Parathyroid adenoma (tissue), 2 donors: ENCODE data around the gene STRN4.

Experiments used
- H2AFZ ChIP-seq: fragments of 300-600 bp; sonication (generic); one replicate; pipeline ENCODE4 v1.7.0; 2017; ENCODE audit warnings: antibody characterized with exemption, mild to moderate bottlenecking
- H3K27ac ChIP-seq: fragments of 300-600 bp; sonication (generic); one replicate; pipeline ENCODE4 v1.7.0; 2017
- H3K27me3 ChIP-seq: fragments of 300-600 bp; sonication (generic); one replicate; pipeline ENCODE4 v1.7.0; 2017; ENCODE audit warnings: low read length; ENCODE audit not compliant: control insufficient read depth, insufficient read depth
- H3K36me3 ChIP-seq: fragments of 300-600 bp; sonication (generic); one replicate; pipeline ENCODE4 v1.7.0; 2017; ENCODE audit warnings: low read length; ENCODE audit not compliant: control insufficient read depth, insufficient read depth
- H3K4me1 ChIP-seq: fragments of 300-600 bp; sonication (generic); one replicate; pipeline ENCODE4 v1.7.0; 2017; ENCODE audit warnings: control low read depth
- H3K4me2 ChIP-seq: fragments of 300-600 bp; sonication (generic); one replicate; pipeline ENCODE4 v1.7.0; 2017; ENCODE audit warnings: low read length
- H3K4me3 ChIP-seq: fragments of 300-600 bp; sonication (generic); one replicate; pipeline ENCODE4 v1.7.0; 2017; ENCODE audit warnings: low read depth, low read length
- H3K79me2 ChIP-seq: fragments of 300-600 bp; sonication (generic); one replicate; pipeline ENCODE4 v1.7.0; 2017; ENCODE audit warnings: control low read depth
- H3K9ac ChIP-seq: fragments of 300-600 bp; sonication (generic); one replicate; pipeline ENCODE4 v1.7.0; 2017; ENCODE audit warnings: mild to moderate bottlenecking
- H3K9me3 ChIP-seq: fragments of 300-600 bp; sonication (generic); one replicate; pipeline ENCODE4 v1.7.0; 2017; ENCODE audit warnings: low read length; ENCODE audit not compliant: control insufficient read depth
- TF ChIP-seq, protein P1 (sequence below): fragments of 300-600 bp; sonication (generic); IDR thresholded peaks from one replicate; pipeline ENCODE4 v1.7.0; 2017; ENCODE audit warnings: antibody characterized with exemption, mild to moderate bottlenecking
- donor health status: primary hyperparathyroidism.

Gene STRN4

DNA sequence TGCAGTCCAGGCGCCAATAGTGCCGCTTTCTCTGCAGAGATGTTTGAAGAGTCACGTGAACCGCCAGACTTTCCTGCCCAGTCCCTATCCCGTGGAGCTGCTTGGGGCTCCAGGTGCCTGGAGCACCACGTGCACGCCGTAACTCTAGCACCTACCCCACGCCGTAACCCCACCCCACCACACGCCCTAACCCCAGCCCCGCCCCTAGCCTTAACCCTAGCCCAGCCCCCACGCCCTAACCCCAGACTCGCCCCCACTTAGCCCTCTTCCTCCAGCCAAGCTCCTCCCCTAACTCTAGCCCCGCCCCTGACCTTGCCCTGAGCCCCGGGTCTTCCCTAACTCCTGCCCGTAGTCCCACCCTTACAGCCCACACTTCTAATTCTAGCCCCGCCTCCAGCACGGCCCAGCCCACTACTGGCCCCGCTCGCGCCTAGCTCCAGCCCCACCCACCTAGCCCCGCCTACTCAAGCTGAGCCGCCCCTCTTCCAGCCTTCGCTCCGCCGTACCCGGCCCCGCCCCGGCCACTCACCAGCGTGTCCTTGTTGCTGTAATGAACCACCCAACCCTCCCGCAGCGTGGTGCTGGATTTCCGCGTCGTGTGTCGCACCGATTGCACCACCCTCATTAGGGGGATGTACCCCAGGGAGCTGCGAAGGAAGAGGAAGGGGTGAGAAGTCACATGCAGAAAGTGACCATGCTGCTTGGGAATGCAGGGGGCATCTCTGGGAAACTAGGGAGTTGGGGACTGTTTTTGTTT, 48.9 kb downstream of the STRN4 start:
- H3K27ac ChIP-seq = no peak overlapping the region
- H3K4me2 ChIP-seq = no peak overlapping the region
- no peak overlapping the region for H3K4me3 ChIP-seq
- H3K79me2 ChIP-seq = peaks cover 2% of the 10 kb centered on the region
- H3K9me3 ChIP-seq = no peaks in the 10 kb centered on the region
- H2AFZ ChIP-seq = no peak overlapping the region
- H3K27me3 ChIP-seq = no peaks in the 10 kb centered on the region
- H3K9ac ChIP-seq = no peak overlapping the region
- H3K4me1 ChIP-seq = no peaks in the 10 kb centered on the region
- H3K36me3 ChIP-seq = no peaks in the 10 kb centered on the region
- TF ChIP-seq, protein P1, sequence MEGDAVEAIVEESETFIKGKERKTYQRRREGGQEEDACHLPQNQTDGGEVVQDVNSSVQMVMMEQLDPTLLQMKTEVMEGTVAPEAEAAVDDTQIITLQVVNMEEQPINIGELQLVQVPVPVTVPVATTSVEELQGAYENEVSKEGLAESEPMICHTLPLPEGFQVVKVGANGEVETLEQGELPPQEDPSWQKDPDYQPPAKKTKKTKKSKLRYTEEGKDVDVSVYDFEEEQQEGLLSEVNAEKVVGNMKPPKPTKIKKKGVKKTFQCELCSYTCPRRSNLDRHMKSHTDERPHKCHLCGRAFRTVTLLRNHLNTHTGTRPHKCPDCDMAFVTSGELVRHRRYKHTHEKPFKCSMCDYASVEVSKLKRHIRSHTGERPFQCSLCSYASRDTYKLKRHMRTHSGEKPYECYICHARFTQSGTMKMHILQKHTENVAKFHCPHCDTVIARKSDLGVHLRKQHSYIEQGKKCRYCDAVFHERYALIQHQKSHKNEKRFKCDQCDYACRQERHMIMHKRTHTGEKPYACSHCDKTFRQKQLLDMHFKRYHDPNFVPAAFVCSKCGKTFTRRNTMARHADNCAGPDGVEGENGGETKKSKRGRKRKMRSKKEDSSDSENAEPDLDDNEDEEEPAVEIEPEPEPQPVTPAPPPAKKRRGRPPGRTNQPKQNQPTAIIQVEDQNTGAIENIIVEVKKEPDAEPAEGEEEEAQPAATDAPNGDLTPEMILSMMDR = no peak

DNA sequence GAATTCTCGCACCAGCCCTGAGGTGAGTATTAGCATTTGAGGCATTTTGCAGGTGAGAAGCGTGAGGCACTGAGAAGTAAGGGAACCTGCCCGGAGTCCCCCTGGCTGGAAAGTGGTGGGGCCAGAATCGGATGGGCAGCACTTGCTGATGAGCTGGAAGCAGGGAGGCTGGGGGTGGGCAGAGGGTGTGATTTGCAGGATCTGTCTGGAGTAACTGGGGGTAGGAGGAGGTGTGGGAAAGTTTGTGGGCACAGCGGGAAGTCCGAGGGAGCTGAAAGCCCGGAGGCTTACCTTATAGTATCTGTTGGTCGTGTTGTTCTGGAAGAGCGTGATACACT, 49.4 kb downstream of the STRN4 start:
- no peak overlapping the region for H3K4me3 ChIP-seq
- no peaks in the 10 kb centered on the region for H3K36me3 ChIP-seq
- H3K9me3 ChIP-seq = no peaks in the 10 kb centered on the region
- H3K79me2 ChIP-seq = peaks cover 2% of the 10 kb centered on the region
- no peaks in the 10 kb centered on the region for H3K27me3 ChIP-seq
- H3K4me2 ChIP-seq = no peak overlapping the region
- H3K4me1 ChIP-seq = no peaks in the 10 kb centered on the region
- no peak overlapping the region for H3K9ac ChIP-seq
- TF ChIP-seq, protein P1 = no peak
- H3K27ac ChIP-seq = no peak overlapping the region
- H2AFZ ChIP-seq = no peak overlapping the region

DNA sequence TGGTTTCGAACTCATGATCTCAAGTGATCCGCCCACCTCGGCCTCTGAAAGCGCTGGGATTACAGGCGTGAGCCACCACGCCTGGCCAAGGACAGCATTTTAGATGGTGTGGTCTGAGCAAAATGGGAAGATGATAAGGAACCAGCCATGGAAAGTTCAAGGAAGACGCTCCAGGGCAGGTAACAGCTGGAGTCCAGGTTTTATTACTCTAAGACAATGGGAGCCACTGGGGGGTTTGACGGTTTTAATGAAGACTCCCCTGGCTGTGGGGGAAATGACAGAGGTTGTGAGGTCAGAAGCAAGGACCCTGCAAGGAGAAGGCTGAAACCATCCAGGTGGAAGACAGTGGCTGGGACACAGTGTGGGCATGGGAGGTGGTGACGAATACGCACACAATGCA, 50.2 kb downstream of the STRN4 start:
- Histone ChIP-seq H3K27ac (no peak overlapping the region), H3K27me3 (no peaks in the 10 kb centered on the region), H2AFZ (no peak overlapping the region), H3K4me2 (no peak overlapping the region), H3K79me2 (peaks cover 2% of the 10 kb centered on the region), H3K4me3 (no peak overlapping the region), H3K4me1 (no peaks in the 10 kb centered on the region), H3K9me3 (no peaks in the 10 kb centered on the region), H3K36me3 (no peaks in the 10 kb centered on the region), H3K9ac (no peak overlapping the region)
- TF ChIP-seq, protein P1 = no peak

DNA sequence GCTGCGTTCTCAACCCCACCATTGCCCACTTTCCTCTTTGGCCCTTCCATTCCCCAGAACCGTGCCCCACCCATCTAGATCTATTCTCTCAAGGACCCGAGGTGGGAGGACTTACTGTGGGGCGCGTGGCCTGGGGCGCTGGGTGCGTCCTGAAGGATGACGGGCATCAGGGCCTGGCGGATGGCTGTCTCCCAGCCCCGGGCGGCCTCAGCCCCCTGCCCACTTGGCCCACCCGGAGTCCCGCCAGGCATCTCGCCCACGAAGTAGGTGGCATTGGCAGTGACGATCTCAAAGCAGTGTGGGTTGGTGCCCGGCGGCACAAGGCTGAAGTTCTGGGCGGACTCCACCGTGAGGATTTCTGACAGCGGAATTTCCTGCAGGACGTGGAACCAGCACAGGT, 52.5 kb downstream of the STRN4 start:
- TF ChIP-seq, protein P1 = no peak
- no peaks in the 10 kb centered on the region for H3K9me3 ChIP-seq
- H2AFZ ChIP-seq = no peak overlapping the region
- no peaks in the 10 kb centered on the region for H3K4me1 ChIP-seq
- no peak overlapping the region for H3K4me2 ChIP-seq
- H3K36me3 ChIP-seq = no peaks in the 10 kb centered on the region
- H3K79me2 ChIP-seq = peaks cover 2% of the 10 kb centered on the region
- no peak overlapping the region for H3K4me3 ChIP-seq
- no peak overlapping the region for H3K27ac ChIP-seq
- H3K9ac ChIP-seq = no peak overlapping the region
- no peaks in the 10 kb centered on the region for H3K27me3 ChIP-seq
